ENCODE data around the gene COL26A1.

COL26A1 gene

DNA sequence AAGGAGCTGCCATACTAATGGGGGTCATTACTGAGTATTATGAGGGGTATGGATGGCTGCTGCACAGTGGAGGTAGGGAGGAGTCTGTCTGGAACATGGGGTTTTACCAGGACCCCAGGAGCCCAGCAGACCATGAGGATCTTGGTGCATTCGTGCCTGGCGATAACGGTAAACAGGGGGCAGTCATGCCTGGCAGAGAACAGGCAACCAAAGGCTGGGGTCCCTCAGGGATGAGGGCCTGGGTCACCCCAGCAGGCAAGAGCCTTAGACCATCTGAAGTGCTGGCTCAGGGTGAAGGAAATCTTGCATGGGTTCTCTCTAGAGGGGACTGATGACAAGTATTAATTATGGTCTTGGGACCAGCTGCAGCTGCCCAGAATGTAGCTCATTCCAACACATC is 220.3 kb downstream of the COL26A1 start:
- no peak for DNase-seq

DNA sequence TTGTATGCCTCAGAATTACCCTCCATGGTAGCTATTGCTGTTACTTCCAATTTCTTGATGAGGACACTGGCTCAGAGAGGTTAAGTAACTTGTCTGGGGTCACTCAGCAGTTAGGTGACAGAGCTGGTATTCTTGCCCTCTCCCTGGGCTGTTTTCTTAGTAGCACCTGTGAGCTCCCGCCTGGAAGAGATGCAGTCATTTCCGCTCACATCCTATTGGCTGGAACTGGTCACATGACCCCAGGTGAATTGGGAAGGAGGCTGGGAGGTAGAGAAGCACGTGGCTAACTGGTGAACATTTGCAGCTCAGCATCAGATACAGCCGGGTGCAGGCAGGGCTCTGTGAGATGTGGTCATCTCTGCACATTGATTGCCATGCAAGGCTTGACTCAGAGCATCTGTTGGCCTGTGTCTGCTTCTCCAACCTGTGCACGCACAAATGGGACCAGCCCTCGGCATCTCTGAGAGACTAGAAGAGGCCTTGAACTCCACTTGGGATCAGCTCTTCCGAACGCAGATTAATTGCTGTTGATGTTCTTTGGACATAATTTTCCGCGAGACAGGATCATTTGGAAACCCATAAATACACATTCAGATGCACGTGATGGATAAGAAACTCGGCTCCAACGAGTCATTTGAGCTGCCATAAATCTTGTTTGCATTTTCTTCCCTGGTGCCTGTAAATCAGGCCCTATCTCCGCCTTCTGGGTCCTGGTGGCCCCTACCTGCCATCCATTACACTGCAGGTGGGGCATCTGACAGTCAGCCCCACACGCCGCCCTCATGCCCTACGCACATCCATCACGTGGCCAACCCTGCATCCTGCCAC is 223.6 kb downstream of the COL26A1 start:
- no peak for DNase-seq

DNA sequence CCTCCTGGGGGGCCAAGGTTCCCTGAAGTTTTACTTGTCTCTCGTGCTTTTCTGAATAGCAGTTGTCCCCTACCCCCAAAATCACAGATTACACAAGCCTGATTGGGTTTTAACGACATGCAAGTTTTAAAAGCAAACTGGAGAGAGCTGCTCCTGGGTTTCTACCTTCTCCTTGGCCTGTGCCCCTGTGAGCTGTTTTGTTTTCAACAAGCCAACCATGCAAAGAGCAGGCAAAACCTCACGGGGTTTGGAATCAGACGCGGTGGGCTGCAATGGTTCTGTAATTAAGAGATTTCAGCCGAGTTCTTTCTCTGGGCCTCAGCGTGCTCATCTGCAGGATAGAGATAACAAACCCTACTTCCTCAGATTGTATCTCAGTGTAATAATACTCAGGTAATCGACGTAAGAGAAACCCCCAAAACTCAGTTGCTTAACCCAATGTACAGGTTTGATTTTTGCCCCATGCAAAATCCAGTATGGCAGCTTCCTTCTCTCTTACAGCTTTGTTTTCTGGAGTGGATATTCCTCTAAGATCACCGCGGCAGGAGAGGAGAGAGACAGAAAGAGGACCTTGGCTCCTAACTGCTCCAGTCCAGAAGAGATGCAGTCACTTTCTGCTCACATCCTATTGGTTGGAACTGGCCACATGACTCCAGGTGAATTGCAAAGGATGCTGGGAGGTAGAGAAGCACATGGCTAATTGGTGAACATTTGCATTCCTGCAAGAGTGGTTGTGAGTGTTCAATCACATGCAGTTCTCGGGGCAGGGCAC is 224.4 kb downstream of the COL26A1 start:
- DNase-seq: no peak

DNA sequence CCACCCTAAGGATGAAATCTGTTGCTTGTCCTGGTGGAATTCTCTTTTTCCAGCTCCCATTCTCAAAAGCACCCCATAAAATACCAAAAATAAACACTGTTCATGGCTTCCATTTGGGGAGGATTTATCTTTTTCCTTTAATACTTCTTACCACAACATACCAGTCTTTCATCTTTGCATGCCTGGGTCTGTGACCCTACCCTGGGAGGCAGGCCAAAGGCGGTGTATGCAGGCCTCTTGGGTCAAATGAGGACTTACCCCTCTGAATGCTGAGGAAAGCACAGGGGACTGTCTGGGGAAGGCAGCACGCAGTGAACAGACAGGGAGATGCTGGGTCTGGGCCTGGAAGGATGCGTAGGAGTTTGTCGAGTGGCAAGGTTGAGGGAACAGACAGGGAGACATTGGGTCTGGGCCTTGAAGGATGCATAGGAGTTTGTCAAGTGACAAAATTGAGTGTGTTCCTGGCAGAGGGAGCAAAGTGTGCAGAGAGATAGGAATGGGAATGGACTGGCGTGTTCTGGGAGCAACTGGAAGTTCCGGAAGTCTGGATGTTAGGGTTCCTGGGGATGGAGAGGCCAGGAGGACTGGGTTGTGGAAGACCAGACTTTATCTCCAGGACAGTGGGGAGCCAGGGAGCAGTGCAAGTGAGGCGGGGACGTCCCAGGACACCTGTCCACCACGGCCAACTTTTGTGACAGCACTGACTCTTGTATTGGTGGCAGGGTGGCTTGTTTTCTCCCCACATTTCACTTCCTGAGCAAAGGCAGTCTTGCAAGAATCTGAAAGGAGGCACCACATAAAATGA is 225.7 kb downstream of the COL26A1 start:
- DNase-seq: no peak

DNA sequence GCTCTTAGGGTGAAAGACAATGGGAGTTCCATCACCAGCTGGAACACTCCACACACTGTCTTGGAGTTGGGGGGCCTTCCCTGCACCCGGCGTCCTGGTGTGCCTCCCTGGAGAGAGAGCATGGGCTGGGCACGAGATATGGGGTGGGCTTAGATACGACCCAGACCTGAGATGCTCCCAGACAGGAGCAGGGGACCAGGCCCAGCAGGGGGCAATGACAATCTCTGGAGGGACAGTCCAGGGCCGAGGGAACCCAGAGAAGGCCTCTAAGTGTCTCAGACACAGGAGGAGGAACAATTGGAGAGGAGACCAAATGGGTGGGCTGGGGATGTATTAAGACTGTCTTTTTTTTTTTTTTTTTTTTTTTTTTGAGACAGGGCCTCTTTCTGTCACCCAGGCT is 226.4 kb downstream of the COL26A1 start:
- DNase-seq: no peak

DNA sequence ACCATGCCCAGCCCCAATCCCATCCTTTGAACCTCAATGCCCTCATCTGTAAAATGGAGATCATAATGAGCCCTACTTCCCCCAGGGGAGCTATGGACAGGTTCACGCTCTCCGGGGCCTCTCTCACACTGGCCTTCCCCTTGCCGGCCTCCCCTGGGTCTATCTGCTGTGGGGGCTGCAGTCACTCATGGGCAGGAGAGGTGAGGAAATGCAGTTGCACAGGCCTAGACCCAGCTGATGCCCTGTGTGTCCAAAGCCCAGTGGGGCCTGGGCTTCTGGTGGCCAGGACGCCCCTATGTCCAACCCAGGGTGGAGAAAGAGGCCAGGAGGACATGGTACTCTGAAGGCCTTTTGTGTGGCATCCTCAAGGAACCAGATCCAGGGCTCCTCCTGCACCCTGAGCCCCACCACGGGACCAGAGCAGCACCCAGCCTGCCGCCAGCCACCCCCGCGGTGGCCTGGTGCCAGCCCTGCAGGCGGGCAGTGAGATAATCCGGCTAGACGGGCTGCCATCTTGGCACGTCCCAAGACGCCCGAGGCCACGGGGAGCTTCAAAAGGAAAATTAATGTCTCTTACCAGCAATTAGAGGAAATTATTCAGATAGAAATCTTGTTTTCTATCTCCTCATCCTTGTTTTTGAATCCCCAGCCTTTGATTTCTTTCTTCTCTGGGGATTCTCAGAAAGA is 227.4 kb downstream of the COL26A1 start:
- DNase-seq: no peak

- no peak for DNase-seq
Measured at GRCh38 chr7:101590663-101591435, 228.2 kb downstream of the COL26A1 start.

DNA sequence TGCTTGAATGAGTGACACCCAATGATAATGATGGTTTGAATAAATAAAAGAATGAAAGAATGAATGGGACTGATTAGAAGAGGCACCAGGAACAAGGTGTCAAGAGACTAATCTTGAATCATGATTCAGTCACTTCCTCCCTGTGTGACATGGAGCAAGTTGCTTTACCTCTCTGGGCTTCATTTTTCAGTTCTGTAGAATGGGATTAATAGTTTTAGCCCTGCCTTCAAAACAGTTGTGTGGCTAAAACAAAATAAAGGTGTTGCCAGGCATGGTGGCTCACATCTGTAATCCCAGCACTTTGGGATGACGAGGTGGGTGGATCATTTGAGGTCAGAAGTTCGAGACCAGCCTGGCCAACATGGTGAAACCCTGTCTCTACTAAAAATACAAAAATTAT is 228.8 kb downstream of the COL26A1 start:
- no peak for DNase-seq

DNA sequence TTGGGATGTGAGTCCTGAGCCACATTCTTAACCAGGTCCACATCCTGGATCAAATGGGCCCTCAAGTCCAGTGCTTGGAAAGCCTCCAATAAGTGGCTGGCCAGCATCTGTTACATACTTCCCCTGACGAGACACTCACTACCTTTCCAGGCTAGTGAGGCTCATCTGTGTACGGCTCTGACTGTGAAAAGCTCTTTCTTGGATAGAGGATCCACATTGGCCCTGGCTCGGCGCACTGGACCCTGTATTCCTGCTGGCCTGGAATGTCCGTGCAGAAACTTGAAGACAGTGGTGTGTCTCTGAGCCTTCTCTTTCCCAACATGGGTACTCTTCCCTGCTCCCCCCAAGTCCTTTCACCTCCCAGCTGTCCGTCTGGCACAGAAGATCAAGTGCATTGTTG is 230.9 kb downstream of the COL26A1 start:
- DNase-seq: no peak

DNA sequence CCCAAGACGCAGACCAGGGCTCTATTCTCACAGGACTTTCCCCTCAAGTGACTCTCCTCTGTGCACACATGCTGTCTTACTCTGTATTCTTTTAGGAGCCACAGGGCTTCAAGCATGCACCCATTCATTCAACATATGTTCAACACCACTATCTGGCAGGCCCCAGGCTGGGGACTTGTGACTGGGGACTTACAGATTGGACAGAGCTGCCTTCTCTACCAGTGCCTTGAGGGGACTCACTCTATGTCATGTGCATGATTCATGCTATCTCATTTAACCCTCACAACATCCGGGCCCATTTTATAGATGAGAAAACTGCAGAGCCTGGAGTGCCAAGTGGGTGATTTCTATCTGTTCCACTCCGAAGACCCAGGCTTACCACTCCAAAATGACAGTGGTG is 232.1 kb downstream of the COL26A1 start:
- no peak for DNase-seq

- no peak for DNase-seq
Measured at GRCh38 chr7:101595246-101595645, 232.6 kb downstream of the COL26A1 start.

DNA sequence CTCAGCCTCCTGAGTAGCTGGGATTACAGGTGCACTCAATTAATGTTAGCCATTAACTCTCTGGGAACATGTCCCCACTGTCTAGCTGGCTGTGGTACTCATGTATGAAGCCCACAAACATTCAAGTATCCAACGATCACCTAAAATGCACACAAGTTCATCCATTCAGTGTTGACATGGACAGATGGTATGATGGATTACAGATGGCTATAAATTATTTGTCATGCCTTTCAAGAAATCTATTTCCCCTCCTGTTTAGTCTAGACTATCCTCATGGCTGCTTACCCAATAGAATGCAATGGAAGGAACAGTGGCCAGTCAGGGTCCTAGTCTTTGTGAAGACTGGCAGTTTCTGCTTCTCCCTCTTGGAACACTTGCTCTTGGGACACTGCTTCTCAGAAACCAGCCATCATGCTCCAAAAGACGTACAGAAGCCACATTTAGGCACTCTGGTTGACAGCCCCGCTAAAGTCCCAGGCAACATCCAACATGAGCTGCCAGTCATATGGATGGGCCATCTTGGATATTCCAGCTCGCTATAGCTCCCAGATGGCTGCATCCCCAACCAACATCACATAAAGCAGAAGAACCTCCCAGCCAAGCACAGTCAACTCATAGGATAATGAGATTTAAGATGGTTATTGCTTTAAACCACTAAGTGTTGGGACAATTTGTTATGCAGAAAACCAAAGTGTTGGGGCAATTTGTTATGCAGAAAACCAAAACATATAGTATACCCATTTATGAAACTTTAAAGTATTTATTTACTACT is 233.3 kb downstream of the COL26A1 start:
- DNase-seq: no peak

GRCh38 chr7:101596898-101597297 is 234.2 kb downstream of the COL26A1 start:
- DNase-seq: no peak

GRCh38 chr7:101597941-101598340 is 235.3 kb downstream of the COL26A1 start:
- DNase-seq: no peak

- DNase-seq: no peak
Measured at GRCh38 chr7:101598422-101598985, 235.8 kb downstream of the COL26A1 start.

DNA sequence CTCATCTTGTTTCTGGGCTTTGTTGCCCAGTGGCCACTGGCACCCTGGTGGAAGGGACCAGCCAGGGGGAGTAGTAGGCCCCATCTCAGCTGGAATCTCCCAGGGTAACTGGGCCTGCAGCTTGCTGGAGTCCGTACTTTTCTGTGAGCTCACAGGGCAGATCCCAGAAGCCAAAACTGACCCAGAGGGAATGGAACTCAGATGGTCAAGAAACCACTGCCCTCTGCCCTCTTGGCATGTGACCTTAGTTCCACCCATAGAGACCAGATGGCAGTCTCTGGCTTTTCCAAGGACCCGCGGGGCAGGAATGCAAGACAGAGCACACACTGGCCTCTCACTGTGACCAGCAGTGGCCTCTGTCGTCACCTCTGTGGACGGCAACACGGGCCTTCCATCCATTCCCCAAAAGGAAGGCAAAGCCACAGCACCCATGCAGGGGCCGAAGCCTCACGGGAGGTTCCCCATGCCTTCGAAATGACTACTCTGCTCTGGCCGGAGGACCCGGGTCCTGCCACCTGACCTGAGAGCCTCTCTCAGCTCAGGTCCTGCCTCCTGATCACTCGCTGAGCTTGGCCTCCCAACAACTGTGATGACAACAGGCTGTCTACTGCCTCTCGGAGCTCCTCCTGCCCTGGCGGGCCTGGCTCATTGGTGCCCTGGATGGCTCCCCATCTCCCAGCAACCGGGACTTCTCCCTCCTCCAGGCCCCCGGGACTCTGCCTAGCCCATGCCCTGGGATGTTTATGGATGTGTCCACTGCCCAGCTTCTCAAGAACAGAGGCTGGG is 236.5 kb downstream of the COL26A1 start:
- DNase-seq: no peak

DNA sequence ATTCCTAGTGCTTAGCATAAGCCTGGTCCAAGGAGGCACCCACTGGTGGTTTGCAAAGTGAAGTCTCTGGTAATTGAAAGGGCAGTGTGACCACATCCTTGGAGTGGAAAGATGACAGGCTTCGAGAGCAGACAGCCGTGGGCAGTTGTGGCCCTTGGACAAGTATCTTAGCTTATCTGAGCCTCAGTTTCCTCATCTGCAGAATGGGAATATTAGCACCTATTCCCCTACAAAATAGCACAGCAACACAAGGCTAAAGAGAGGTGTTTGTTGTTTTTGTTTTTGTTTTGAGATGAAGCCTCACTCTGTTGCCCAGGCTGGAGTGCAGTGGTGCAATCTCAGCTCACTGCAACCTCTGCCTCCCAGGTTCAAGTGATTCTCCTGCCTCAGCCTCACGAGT is 237.1 kb downstream of the COL26A1 start:
- no peak for DNase-seq

DNA sequence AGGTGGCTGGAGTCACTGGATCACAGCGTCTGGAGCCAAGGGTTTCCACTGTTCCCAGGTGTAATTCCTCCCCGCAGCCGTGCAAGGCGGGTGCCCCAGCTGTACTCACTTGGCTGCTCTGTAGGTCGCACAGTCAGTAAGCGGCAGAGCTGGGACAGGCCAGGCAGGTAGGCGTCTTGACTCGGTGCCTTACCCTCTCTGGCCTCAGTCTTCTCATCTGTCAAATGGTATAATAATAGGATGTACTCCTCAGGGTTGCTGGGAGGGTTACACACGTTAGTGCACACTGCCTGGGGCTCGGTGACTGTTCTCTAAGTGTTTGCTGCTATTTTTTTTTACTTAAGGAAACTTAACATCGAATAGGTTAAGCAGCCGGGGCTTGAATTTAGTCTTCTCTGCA is 239.4 kb downstream of the COL26A1 start:
- DNase-seq: no peak

- peak; percentile 43 for DNase-seq
Measured at GRCh38 chr7:101602484-101603241, 240.0 kb downstream of the COL26A1 start.
